Lung (tissue), 16 donors: ENCODE data around the gene IL4. TPM values are rescaled to one million over a fixed set of nuclear protein-coding genes. Genes with fewer than 3 reads are reported as not detected.

Experiments
- ATAC-seq: fragments of 200-7000 bp; cut with Tn5 transposase; one replicate; pipeline ENCODE4 v1.9.1; 2020; ENCODE audit warnings: moderate number of reproducible peaks; ENCODE audit not compliant: insufficient read depth, low FRiP score
- DNase-seq, 3 donors: peaks; one replicate each; pipeline ENCODE4 v3.0.0-alpha.2; 2013 to 2017
- H3K27ac ChIP-seq, 2 donors: one replicate each; pipeline ENCODE4 v1.5.1; 2013; ENCODE audit warnings: mild to moderate bottlenecking in 2 of 2, moderate library complexity in 2 of 2, control low read depth in 1 of 2, inconsistent platforms in 1 of 2, low read depth in 1 of 2, low read length in 1 of 2
- H3K27me3 ChIP-seq, 3 donors: one replicate each; pipeline ENCODE4 v1.5.1; 2013; ENCODE audit warnings: low read length in 2 of 3; ENCODE audit not compliant: control insufficient read depth in 3 of 3, insufficient read depth in 3 of 3
- H3K36me3 ChIP-seq, 4 donors: one replicate each; pipeline ENCODE4 v1.5.1; 2013; ENCODE audit warnings: low read length in 4 of 4, mild to moderate bottlenecking in 1 of 4, moderate library complexity in 1 of 4; ENCODE audit not compliant: control insufficient read depth in 4 of 4, insufficient read depth in 4 of 4
- H3K4me1 ChIP-seq, 5 donors: one replicate each; pipeline ENCODE4 v1.5.1; 2013; ENCODE audit warnings: low read length in 5 of 5, mild to moderate bottlenecking in 2 of 5, moderate library complexity in 1 of 5; ENCODE audit not compliant: control insufficient read depth in 5 of 5, insufficient read depth in 5 of 5
- H3K4me3 ChIP-seq: one replicate; pipeline ENCODE4 v1.5.1; 2013; ENCODE audit warnings: mild to moderate bottlenecking, control low read depth, moderate library complexity
- H3K9ac ChIP-seq, 2 donors: one replicate each; pipeline ENCODE4 v1.5.1; 2013; ENCODE audit warnings: low read length in 2 of 2, control low read depth in 1 of 2; ENCODE audit not compliant: insufficient read depth in 1 of 2
- H3K9me3 ChIP-seq, 4 donors: one replicate each; pipeline ENCODE4 v1.5.1; 2013; ENCODE audit warnings: low read length in 3 of 4, mild to moderate bottlenecking in 1 of 4, moderate library complexity in 1 of 4; ENCODE audit not compliant: control insufficient read depth in 4 of 4, insufficient read depth in 3 of 4
- WGBS, 2 donors: extraction: QIAGEN DNeasy Blood & Tissue Kit; methylation state at CpG; one replicate each; pipeline ENCODE4 v1.1.7; 2013; 5-methylcytosine and 5-hydroxymethylcytosine counted together
- long read RNA-seq, 5 donors: transcript quantifications; one replicate each; lab custom pipeline, GENCODE V29; 2026
- polyA plus RNA-seq, 2 donors: library from polyadenylated mRNA; stranded (reverse); fragments of 200-250 nt; gene quantifications; one replicate each; pipeline ENCODE4 v1.2.1, GENCODE V29; 2013
- total RNA-seq, 2 donors: library from RNA; depleted of rRNA in 1 of 2; stranded (reverse); fragments of >200 nt in 1 of 2; gene quantifications; one replicate each; pipeline ENCODE4 v1.2.1, GENCODE V29; 2014 to 2021
- TF ChIP-seq, protein P1 (sequence below): IDR thresholded peaks from 2 replicates; pipeline ENCODE4 v1.5.1; 2012; ENCODE audit warnings: mild to moderate bottlenecking; ENCODE audit errors: control extremely low read depth, extremely low read depth
- donor health status: control.
- donor health status: control.
- donor health status: Bipolar disorder and iron deficiency.
- donor health status: healthy.
- donor health status: DM: yes; HTN: yes; CAD: no.

Gene IL4
- total RNA-seq (not detected), polyA plus RNA-seq (not detected)
- long read RNA-seq, donor 1 = 0 reads
- long read RNA-seq, donor 2 = 0 reads
- long read RNA-seq, donor 3 = 0 reads
- long read RNA-seq, donor 4 = 0 reads
- long read RNA-seq, donor 5 = 0 reads

DNA sequence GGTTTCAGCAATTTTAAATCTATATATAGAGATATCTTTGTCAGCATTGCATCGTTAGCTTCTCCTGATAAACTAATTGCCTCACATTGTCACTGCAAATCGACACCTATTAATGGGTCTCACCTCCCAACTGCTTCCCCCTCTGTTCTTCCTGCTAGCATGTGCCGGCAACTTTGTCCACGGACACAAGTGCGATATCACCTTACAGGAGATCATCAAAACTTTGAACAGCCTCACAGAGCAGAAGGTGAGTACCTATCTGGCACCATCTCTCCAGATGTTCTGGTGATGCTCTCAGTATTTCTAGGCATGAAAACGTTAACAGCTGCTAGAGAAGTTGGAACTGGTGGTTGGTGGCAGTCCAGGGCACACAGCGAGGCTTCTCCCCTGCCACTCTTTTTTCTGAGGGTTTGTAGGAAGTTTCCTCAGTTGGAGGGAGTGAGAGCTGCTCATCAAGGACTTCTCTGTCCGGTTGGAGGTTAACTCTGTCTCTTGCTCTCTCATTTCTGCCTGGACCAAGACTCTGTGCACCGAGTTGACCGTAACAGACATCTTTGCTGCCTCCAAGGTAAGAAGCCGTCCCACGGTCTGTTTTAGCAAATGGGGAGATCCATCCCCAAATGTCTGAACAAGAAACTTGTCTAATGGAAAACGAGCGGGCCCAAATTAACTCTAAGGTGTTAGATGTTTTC is at the start of gene IL4:
Gene IL4 (plus strand): TSS at position 51 of the 692 bp plus-strand sequence. CDS start 62 bp downstream, at position 113.
- no peaks in the 10 kb centered on the region for H3K9me3 ChIP-seq
- ATAC-seq = no peak
- H3K9ac ChIP-seq = no peak within 1 kb of the TSS
- H3K36me3 ChIP-seq = no peaks in the 10 kb centered on the region
- TF ChIP-seq, protein P1, sequence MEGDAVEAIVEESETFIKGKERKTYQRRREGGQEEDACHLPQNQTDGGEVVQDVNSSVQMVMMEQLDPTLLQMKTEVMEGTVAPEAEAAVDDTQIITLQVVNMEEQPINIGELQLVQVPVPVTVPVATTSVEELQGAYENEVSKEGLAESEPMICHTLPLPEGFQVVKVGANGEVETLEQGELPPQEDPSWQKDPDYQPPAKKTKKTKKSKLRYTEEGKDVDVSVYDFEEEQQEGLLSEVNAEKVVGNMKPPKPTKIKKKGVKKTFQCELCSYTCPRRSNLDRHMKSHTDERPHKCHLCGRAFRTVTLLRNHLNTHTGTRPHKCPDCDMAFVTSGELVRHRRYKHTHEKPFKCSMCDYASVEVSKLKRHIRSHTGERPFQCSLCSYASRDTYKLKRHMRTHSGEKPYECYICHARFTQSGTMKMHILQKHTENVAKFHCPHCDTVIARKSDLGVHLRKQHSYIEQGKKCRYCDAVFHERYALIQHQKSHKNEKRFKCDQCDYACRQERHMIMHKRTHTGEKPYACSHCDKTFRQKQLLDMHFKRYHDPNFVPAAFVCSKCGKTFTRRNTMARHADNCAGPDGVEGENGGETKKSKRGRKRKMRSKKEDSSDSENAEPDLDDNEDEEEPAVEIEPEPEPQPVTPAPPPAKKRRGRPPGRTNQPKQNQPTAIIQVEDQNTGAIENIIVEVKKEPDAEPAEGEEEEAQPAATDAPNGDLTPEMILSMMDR = no peak
- no peak for DNase-seq
- WGBS, 2 donors = 77 to 88% methylated on average over 14 of the region's 14 CpGs
- peaks cover 0 to 2% (median 0%) of the 10 kb centered on the region in 5 donors for H3K4me1 ChIP-seq
- no peak within 1 kb of the TSS for H3K4me3 ChIP-seq
- H3K27ac ChIP-seq = peak within 1 kb of the TSS in 1 of 2 donors; percentile 74
- no peaks in the 10 kb centered on the region for H3K27me3 ChIP-seq

DNA sequence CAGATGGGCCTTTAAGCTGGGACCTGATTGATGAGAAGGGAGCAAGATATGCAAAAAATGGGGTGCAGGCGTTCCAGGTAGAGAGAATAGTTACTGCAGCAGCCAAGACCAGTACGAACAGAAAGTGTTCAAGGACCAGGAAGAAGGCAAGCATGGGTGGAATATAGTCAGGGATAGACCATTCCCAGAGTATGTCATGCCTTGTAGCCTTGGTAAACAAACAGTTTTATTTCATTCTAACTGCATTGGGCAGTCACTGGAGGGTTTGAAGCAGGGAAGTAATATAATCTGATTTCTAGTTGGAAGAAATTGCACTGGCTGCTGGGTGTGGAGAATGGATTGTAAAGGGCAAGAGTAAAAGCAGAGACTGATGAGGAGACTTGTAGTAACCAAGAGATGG is 46.3 kb upstream of the IL4 start:
- DNase-seq (no peak), ATAC-seq (no peak)
- H3K27me3 ChIP-seq = no peaks in the 10 kb centered on the region
- 94 to 96% methylated on average over 2 of the region's 2 CpGs for WGBS, 2 donors
- no peak overlapping the region for H3K27ac ChIP-seq
- no peak overlapping the region for H3K9ac ChIP-seq
- H3K4me1 ChIP-seq = no peaks in the 10 kb centered on the region
- TF ChIP-seq, protein P1 = no peak
- H3K9me3 ChIP-seq = no peaks in the 10 kb centered on the region
- no peak overlapping the region for H3K4me3 ChIP-seq
- peaks cover 0 to 8% (median 4%) of the 10 kb centered on the region in 4 donors for H3K36me3 ChIP-seq

DNA sequence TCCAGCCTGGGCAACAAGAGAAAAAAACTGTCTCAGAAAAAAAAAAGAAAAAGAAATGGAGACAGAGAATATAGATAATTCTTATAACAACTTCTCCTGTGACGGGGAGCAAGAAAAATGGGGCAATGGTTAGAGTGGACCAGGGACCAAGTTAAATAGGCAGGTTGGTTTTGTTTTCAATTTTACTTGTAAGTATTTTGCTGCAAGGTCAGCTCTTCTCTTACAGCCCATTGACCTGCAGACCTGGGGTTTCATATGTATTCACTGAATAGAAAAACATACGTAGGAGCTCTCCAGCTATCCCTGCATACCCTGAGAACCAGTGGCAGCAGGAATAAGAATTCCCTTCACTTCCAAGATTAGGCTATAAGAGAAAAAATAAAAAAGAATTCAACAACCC is 45.0 kb upstream of the IL4 start:
- Histone ChIP-seq H3K9ac (no peak overlapping the region), H3K9me3 (no peaks in the 10 kb centered on the region), H3K4me3 (no peak overlapping the region), H3K27ac (no peak overlapping the region), H3K4me1 (no peaks in the 10 kb centered on the region), H3K36me3 (peaks cover 0 to 6% (median 1%) of the 10 kb centered on the region in 4 donors), H3K27me3 (no peaks in the 10 kb centered on the region)
- ATAC-seq = no peak
- TF ChIP-seq, protein P1 = no peak
- DNase-seq = no peak
- 96% methylated on average over 2 of the region's 2 CpGs for WGBS, 2 donors
